ENCODE results near the gene KIAA0408.

The KIAA0408 gene

GRCh38 chr6:127459231-127459641 lies at the start of gene KIAA0408:
KIAA0408 (minus strand) TSS chr6:127459389; CDS start chr6:127453981, 5,408 bp downstream.
- no peak for DNase-seq (ENCODE audit: low read depth)

GRCh38 chr6:127506894-127507293 lies 47.7 kb upstream of the KIAA0408 start:
- no peak for DNase-seq (ENCODE audit: low read depth)

GRCh38 chr6:127503022-127503421 lies 43.8 kb upstream of the KIAA0408 start:
- DNase-seq (ENCODE audit: low read depth), result no peak

- DNase-seq (ENCODE audit: low read depth), result no peak
These were observed 38.2 kb upstream of the KIAA0408 start for GRCh38 chr6:127497410-127497809.

- DNase-seq (ENCODE audit: low read depth), result no peak
These were observed 37.3 kb upstream of the KIAA0408 start for GRCh38 chr6:127496471-127496870.

- DNase-seq (ENCODE audit: low read depth), result no peak
These were observed 35.1 kb upstream of the KIAA0408 start for GRCh38 chr6:127494240-127494767.

GRCh38 chr6:127489248-127489647 lies 30.1 kb upstream of the KIAA0408 start:
- no peak for DNase-seq (ENCODE audit: low read depth)

- DNase-seq (ENCODE audit: low read depth), result no peak
These were observed 27.7 kb upstream of the KIAA0408 start for GRCh38 chr6:127486934-127487333.

- no peak for DNase-seq (ENCODE audit: low read depth)
These were observed 25.1 kb upstream of the KIAA0408 start for GRCh38 chr6:127484212-127484863.

- DNase-seq (ENCODE audit: low read depth), result no peak
These were observed 24.3 kb upstream of the KIAA0408 start for GRCh38 chr6:127483399-127484055.

GRCh38 chr6:127482325-127482724 lies 23.1 kb upstream of the KIAA0408 start:
- no peak for DNase-seq (ENCODE audit: low read depth)

- DNase-seq (ENCODE audit: low read depth), result no peak
These were observed 22.4 kb upstream of the KIAA0408 start for GRCh38 chr6:127481628-127482027.

GRCh38 chr6:127481111-127481510 lies 21.9 kb upstream of the KIAA0408 start:
- no peak for DNase-seq (ENCODE audit: low read depth)

- no peak for DNase-seq (ENCODE audit: low read depth)
These were observed 18.5 kb upstream of the KIAA0408 start for GRCh38 chr6:127477658-127478057.

GRCh38 chr6:127475823-127476176 lies 16.6 kb upstream of the KIAA0408 start:
- DNase-seq (ENCODE audit: low read depth), result no peak

- no peak for DNase-seq (ENCODE audit: low read depth)
These were observed 16.1 kb upstream of the KIAA0408 start for GRCh38 chr6:127475135-127475822.

- no peak for DNase-seq (ENCODE audit: low read depth)
These were observed 12.4 kb upstream of the KIAA0408 start for GRCh38 chr6:127471379-127472255.

- DNase-seq (ENCODE audit: low read depth), result no peak
These were observed 9.7 kb upstream of the KIAA0408 start for GRCh38 chr6:127468936-127469335.

GRCh38 chr6:127466416-127466815 lies 7.2 kb upstream of the KIAA0408 start:
- DNase-seq (ENCODE audit: low read depth), result no peak

- peak; percentile 16 for DNase-seq (ENCODE audit: low read depth)
These were observed 5.8 kb upstream of the KIAA0408 start for GRCh38 chr6:127464881-127465459.

GRCh38 chr6:127464161-127464880 lies 5.1 kb upstream of the KIAA0408 start:
- DNase-seq (ENCODE audit: low read depth), result no peak
